Mesenchymal stem cell (in vitro differentiated cells and primary cell): ENCODE measurements around the gene RPTOR.

Experiments used
- DNase-seq: peaks from one replicate; pipeline ENCODE4 v3.0.0-alpha.2; 2013
- H2AFZ ChIP-seq: one replicate; pipeline ENCODE4 v1.6.1; 2013; ENCODE audit warnings: low read depth, mild to moderate bottlenecking, control low read depth, inconsistent platforms, low read length, moderate library complexity
- H2AK5ac ChIP-seq: 2 replicates; pipeline ENCODE4 v1.6.1; 2013; ENCODE audit warnings: low read length, moderate library complexity, mild to moderate bottlenecking, inconsistent platforms; ENCODE audit not compliant: severe bottlenecking
- H2BK120ac ChIP-seq: one replicate; pipeline ENCODE4 v1.6.1; 2013; ENCODE audit warnings: low read depth, mild to moderate bottlenecking, inconsistent platforms, low read length, moderate library complexity
- H2BK12ac ChIP-seq, 2 experiments: one replicate each; pipeline ENCODE4 v1.6.1; 2013; ENCODE audit warnings: inconsistent platforms in 2 of 2, low read length in 2 of 2, mild to moderate bottlenecking in 2 of 2, moderate library complexity in 2 of 2, control low read depth in 1 of 2
- H2BK15ac ChIP-seq: one replicate; pipeline ENCODE4 v1.6.1; 2013; ENCODE audit warnings: mild to moderate bottlenecking, low read depth, inconsistent platforms; ENCODE audit not compliant: poor library complexity, severe bottlenecking
- H2BK5ac ChIP-seq: 2 replicates; pipeline ENCODE4 v1.6.1; 2013; ENCODE audit warnings: low read depth, mild to moderate bottlenecking, low read length, control low read depth, inconsistent platforms; ENCODE audit not compliant: poor library complexity, severe bottlenecking
- H3K14ac ChIP-seq, 2 experiments: one replicate each; pipeline ENCODE4 v1.6.1; 2013; ENCODE audit warnings: inconsistent platforms in 2 of 2, low read length in 2 of 2, control low read depth in 1 of 2, mild to moderate bottlenecking in 1 of 2, moderate library complexity in 1 of 2
- H3K18ac ChIP-seq, 2 experiments: one replicate each; pipeline ENCODE4 v1.6.1; 2013; ENCODE audit warnings: inconsistent platforms in 2 of 2, low read length in 2 of 2, control low read depth in 1 of 2, low read depth in 1 of 2, mild to moderate bottlenecking in 1 of 2
- H3K23ac ChIP-seq, 2 experiments: one replicate each; pipeline ENCODE4 v1.6.1; 2013; ENCODE audit warnings: inconsistent platforms in 2 of 2, low read length in 2 of 2, mild to moderate bottlenecking in 2 of 2, moderate library complexity in 2 of 2, control low read depth in 1 of 2
- H3K27ac ChIP-seq: 2 replicates; pipeline ENCODE4 v1.5.1; 2013; ENCODE audit warnings: mild to moderate bottlenecking, moderate library complexity, low read length, control low read depth, inconsistent platforms; ENCODE audit not compliant: poor library complexity, severe bottlenecking
- H3K27me3 ChIP-seq, 2 experiments: 2 replicates each; pipeline versions ENCODE4 v1.6.1 to v1.7.0; 2013; ENCODE audit warnings: low read length in 2 of 2, mild to moderate bottlenecking in 2 of 2, moderate library complexity in 2 of 2, control low read depth in 1 of 2, inconsistent platforms in 1 of 2; ENCODE audit not compliant: control insufficient read depth in 1 of 2, insufficient read depth in 1 of 2
- H3K36me3 ChIP-seq, 2 experiments: 2 replicates each; pipeline versions ENCODE4 v1.6.1 to v1.7.0; 2013; ENCODE audit warnings: low read length in 2 of 2, control low read depth in 1 of 2, inconsistent platforms in 1 of 2, low read depth in 1 of 2, mild to moderate bottlenecking in 1 of 2; ENCODE audit not compliant: insufficient read depth in 2 of 2, control insufficient read depth in 1 of 2
- H3K4ac ChIP-seq, 2 experiments: one replicate each; pipeline ENCODE4 v1.6.1; 2013; ENCODE audit warnings: inconsistent platforms in 2 of 2, low read length in 2 of 2, mild to moderate bottlenecking in 2 of 2, moderate library complexity in 2 of 2, control low read depth in 1 of 2, low read depth in 1 of 2
- H3K4me1 ChIP-seq: 2 replicates; pipeline ENCODE4 v1.6.1; 2013; ENCODE audit warnings: low read depth, low read length, control low read depth; ENCODE audit not compliant: control insufficient read depth, insufficient read depth
- H3K4me2 ChIP-seq: 2 replicates; pipeline ENCODE4 v1.6.1; 2013; ENCODE audit warnings: low read length, mild to moderate bottlenecking, inconsistent platforms; ENCODE audit not compliant: poor library complexity, severe bottlenecking
- H3K4me3 ChIP-seq, 2 experiments: 2 replicates each; pipeline versions ENCODE4 v1.5.1 to v1.7.0; 2013; ENCODE audit warnings: low read length in 2 of 2, mild to moderate bottlenecking in 2 of 2, control low read depth in 1 of 2, low read depth in 1 of 2; ENCODE audit not compliant: insufficient read depth in 1 of 2
- H3K79me1 ChIP-seq: replicated peaks from 2 replicates; pipeline ENCODE4 v1.6.1; 2013; ENCODE audit warnings: mild to moderate bottlenecking, control low read depth, low read length, inconsistent platforms; ENCODE audit not compliant: poor library complexity, severe bottlenecking
- H3K9ac ChIP-seq: 2 replicates; pipeline ENCODE4 v1.7.0; 2013; ENCODE audit warnings: mild to moderate bottlenecking, low read length, moderate library complexity
- H3K9me3 ChIP-seq: 2 replicates; pipeline ENCODE4 v1.7.0; 2013; ENCODE audit warnings: mild to moderate bottlenecking, low read length; ENCODE audit not compliant: control insufficient read depth
- H4K8ac ChIP-seq: one replicate; pipeline ENCODE4 v1.6.1; 2013; ENCODE audit warnings: inconsistent platforms, mild to moderate bottlenecking, low read length, moderate library complexity
- H4K91ac ChIP-seq: one replicate; pipeline ENCODE4 v1.6.1; 2013; ENCODE audit warnings: mild to moderate bottlenecking, low read length, inconsistent platforms
- WGBS: methylation state at CpG from one replicate; pipeline ENCODE4 v1.1.7; 2013; ENCODE audit warnings: mixed read lengths; 5-methylcytosine and 5-hydroxymethylcytosine counted together

The RPTOR gene

DNA sequence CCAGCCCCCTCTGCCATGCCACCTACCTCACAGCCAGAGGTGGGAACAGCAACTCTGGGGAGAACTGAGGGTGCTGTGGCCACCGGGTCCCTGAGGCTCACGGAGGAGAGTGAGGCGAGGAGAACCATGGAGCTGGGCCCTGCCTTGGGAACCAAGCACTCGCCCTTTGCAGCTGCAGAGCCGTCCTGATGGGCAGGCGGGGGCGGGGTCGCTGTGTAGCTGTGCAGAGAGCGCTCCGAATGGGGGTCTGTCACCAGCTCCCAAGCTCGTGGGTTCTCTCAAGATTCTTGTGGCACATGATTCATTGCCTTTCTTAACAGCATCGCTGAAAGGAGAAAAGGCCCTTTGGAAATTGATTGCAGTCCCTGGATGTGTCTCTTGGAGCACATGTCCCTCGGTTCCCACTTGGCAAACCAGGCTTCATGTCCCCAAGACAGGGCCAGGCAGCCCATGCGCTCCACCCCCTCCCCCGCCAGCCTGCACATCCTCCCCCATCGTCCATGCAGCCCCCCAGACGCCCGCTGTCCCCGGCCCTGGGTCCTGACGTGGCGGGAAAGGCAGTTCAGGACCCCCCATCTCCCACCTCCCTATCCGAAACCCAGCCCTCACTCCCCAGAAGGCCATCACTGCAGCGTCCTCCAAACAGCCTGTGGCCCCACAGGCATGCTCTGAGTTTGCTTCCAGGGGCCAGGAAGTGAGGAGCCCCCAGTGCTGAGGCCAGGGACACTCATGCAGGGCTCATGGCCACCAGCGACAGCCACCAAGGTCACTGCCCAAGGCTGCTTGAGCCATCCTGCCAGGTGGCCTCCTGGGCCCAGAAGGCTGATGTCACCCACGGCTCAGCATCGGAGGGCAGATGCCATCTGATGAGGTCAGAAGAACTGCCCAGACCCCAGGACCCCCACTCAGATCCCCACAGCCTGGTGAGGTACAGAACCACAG, 426.4 kb downstream of the RPTOR start:
- H2BK5ac ChIP-seq, result no peak overlapping the region
- no peak overlapping the region for H3K4ac ChIP-seq
- peaks cover 12 to 48% of the 10 kb centered on the region in 2 experiments for H3K27me3 ChIP-seq
- H3K4me1 ChIP-seq, result peaks cover 14% of the 10 kb centered on the region
- H3K27ac ChIP-seq, result no peak overlapping the region
- peaks cover 0 to 7% of the 10 kb centered on the region in 2 experiments for H3K36me3 ChIP-seq
- no peak overlapping the region for H2BK120ac ChIP-seq
- no peak overlapping the region for H3K4me3 ChIP-seq
- peak overlapping the region in 1 of 2 experiments; percentile 26 for H3K14ac ChIP-seq
- H4K91ac ChIP-seq, result no peak overlapping the region
- no peak overlapping the region for H3K18ac ChIP-seq
- no peaks in the 10 kb centered on the region for H3K9me3 ChIP-seq
- WGBS, result 73% methylated on average over 26 of the region's 26 CpGs
- H2BK15ac ChIP-seq, result no peak overlapping the region
- no peak overlapping the region for H3K9ac ChIP-seq
- H3K79me1 ChIP-seq, result no peaks in the 10 kb centered on the region
- H4K8ac ChIP-seq, result no peak overlapping the region
- no peak overlapping the region for H3K23ac ChIP-seq
- no peak overlapping the region for H3K4me2 ChIP-seq
- H2BK12ac ChIP-seq, result peak overlapping the region in 1 of 2 experiments; percentile 6
- H2AK5ac ChIP-seq, result no peak overlapping the region
- no peak for DNase-seq
- H2AFZ ChIP-seq, result no peak overlapping the region

DNA sequence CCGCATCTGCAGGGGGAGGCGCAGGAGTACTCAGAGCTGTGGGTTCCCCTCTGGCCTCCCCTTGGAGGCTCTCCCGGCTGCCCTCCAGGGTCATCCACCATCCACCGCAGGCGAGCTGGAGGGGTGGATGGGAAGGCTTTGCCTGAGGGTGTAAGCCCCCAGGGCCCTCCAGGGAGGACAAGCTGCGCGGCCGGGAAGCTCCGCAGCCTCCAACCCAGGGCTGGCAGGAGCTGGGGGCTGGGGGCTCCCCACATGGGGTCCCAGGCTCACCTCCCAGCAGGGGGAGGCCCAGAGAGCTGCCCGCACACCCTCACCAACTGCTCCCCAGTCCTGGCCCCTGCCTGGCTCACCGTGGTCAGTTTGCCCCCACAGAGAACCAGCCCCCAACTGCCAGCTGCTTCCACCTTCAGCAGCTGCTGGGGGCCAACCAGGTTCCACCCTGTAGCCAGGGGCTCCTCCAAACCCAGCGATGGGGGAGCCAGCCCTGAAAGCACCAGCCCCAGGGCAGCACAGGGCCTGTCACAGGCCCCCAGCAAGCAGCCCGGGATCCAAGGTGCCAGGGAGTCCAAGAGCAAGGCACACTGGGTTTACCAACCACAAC, 427.2 kb downstream of the RPTOR start:
- Histone ChIP-seq H4K91ac (peak overlapping the region; percentile 27), H3K27ac (no peak overlapping the region), H2BK120ac (no peak overlapping the region), H3K9ac (no peak overlapping the region), H4K8ac (no peak overlapping the region), H2BK15ac (no peak overlapping the region), H3K27me3 (peaks cover 12 to 48% of the 10 kb centered on the region in 2 experiments), H3K4ac (no peak overlapping the region), H3K18ac (no peak overlapping the region), H3K23ac (no peak overlapping the region), H3K4me1 (peaks cover 16% of the 10 kb centered on the region), H2BK5ac (no peak overlapping the region), H3K4me2 (no peak overlapping the region), H3K36me3 (no peaks in the 10 kb centered on the region), H2AK5ac (no peak overlapping the region), H2AFZ (no peak overlapping the region), H3K14ac (peak overlapping the region in 1 of 2 experiments; percentile 26), H3K9me3 (no peaks in the 10 kb centered on the region), H3K79me1 (no peaks in the 10 kb centered on the region), H2BK12ac (no peak overlapping the region), H3K4me3 (no peak overlapping the region)
- WGBS, result 88% methylated on average over 9 of the region's 13 CpGs
- DNase-seq, result no peak

DNA sequence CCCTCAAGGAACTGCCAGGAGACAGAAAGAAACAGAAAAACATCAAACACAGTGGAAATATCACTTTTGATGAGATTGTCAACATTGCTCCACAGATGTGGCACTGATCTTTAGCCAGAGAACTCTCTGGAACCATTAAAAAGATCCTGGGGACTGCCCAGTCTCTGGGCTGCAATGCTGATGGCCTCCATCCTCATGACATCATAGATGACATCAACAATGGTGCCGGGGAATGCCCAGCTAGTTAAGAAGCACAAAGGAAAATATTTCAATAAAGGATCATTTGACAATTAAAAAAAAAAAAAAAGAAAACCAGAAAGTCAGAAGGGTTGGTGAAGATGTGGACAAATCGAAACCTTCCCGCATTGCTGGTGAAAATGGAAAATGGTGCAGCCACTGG, 432.1 kb downstream of the RPTOR start:
- Histone ChIP-seq H3K4ac (no peak overlapping the region), H3K36me3 (no peaks in the 10 kb centered on the region), H3K27ac (no peak overlapping the region), H4K91ac (no peak overlapping the region), H3K23ac (no peak overlapping the region), H2BK120ac (no peak overlapping the region), H2BK15ac (no peak overlapping the region), H3K9ac (no peak overlapping the region), H2AK5ac (no peak overlapping the region), H4K8ac (no peak overlapping the region), H2BK12ac (no peak overlapping the region), H3K4me2 (no peak overlapping the region), H3K4me1 (peaks cover 15% of the 10 kb centered on the region), H3K27me3 (peaks cover 6 to 14% of the 10 kb centered on the region in 2 experiments), H3K4me3 (no peak overlapping the region), H2BK5ac (no peak overlapping the region), H3K79me1 (no peaks in the 10 kb centered on the region), H2AFZ (no peak overlapping the region), H3K18ac (no peak overlapping the region), H3K14ac (no peak overlapping the region), H3K9me3 (no peaks in the 10 kb centered on the region)
- 94% methylated on average over 2 of the region's 3 CpGs for WGBS
- DNase-seq, result no peak

DNA sequence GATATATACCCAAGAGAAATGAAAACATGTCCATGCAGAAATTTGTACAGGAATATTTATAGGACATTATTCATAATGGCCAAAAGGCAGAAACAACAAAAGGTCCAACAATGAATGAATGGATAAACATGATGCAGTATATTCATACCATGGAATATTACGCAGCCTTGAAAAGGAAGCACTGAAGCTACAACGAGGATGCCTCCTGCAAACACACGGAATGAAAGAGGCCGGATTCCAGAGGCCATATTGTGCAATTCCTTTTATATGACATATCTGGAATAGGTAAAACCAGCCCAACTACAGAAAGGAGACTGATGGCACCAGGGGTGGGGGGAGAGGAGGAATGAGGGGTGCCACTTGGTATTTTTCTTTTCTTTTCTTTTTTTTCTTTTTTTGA, 432.5 kb downstream of the RPTOR start:
- no peak overlapping the region for H2BK120ac ChIP-seq
- no peak overlapping the region for H3K4ac ChIP-seq
- no peak overlapping the region for H2BK5ac ChIP-seq
- no peak overlapping the region for H3K23ac ChIP-seq
- H3K9ac ChIP-seq, result no peak overlapping the region
- 93% methylated on average over 4 of the region's 4 CpGs for WGBS
- no peak overlapping the region for H3K4me3 ChIP-seq
- no peaks in the 10 kb centered on the region for H3K36me3 ChIP-seq
- no peak overlapping the region for H3K4me2 ChIP-seq
- H4K8ac ChIP-seq, result no peak overlapping the region
- H3K79me1 ChIP-seq, result no peaks in the 10 kb centered on the region
- no peak for DNase-seq
- no peak overlapping the region for H4K91ac ChIP-seq
- H2AK5ac ChIP-seq, result no peak overlapping the region
- no peak overlapping the region for H2BK15ac ChIP-seq
- H3K27ac ChIP-seq, result no peak overlapping the region
- peaks cover 15% of the 10 kb centered on the region for H3K4me1 ChIP-seq
- no peak overlapping the region for H3K18ac ChIP-seq
- no peak overlapping the region for H2BK12ac ChIP-seq
- no peak overlapping the region for H3K14ac ChIP-seq
- peaks cover 3 to 9% of the 10 kb centered on the region in 2 experiments for H3K27me3 ChIP-seq
- no peak overlapping the region for H2AFZ ChIP-seq
- H3K9me3 ChIP-seq, result no peaks in the 10 kb centered on the region
